Stimulated activated CD8-positive, alpha-beta memory T cell treated with anti-CD3 and anti-CD28 coated beads, Interleukin-12 subunit alpha, Interleukin-12 subunit beta, amount 100 ng/mL, for 24 hours (primary cell): ENCODE measurements around the gene MAMDC2.

Source experiments
- DNase-seq: peaks from one replicate; pipeline ENCODE4 v3.0.0-alpha.2; 2020; ENCODE audit errors: extremely low read depth

Gene MAMDC2

GRCh38 chr9:70133253-70134208 is 89.9 kb downstream of the MAMDC2 start:
- DNase-seq = no peak

- DNase-seq = no peak
Measured at GRCh38 chr9:70134360-70134759, 90.7 kb downstream of the MAMDC2 start.

- DNase-seq = no peak
Measured at GRCh38 chr9:70135176-70135575, 91.5 kb downstream of the MAMDC2 start.

GRCh38 chr9:70136632-70137031 is 93.0 kb downstream of the MAMDC2 start:
- no peak for DNase-seq

GRCh38 chr9:70137577-70137976 is 93.9 kb downstream of the MAMDC2 start:
- no peak for DNase-seq

GRCh38 chr9:70142101-70142500 is 98.5 kb downstream of the MAMDC2 start:
- no peak for DNase-seq

- no peak for DNase-seq
Measured at GRCh38 chr9:70143394-70144130, 99.9 kb downstream of the MAMDC2 start.

GRCh38 chr9:70144131-70144503 is 100.5 kb downstream of the MAMDC2 start:
- DNase-seq = no peak

- DNase-seq = no peak
Measured at GRCh38 chr9:70145981-70146380, 102.3 kb downstream of the MAMDC2 start.

- no peak for DNase-seq
Measured at GRCh38 chr9:70147196-70147595, 103.5 kb downstream of the MAMDC2 start.

GRCh38 chr9:70147651-70148050 is 104.0 kb downstream of the MAMDC2 start:
- no peak for DNase-seq

- no peak for DNase-seq
Measured at GRCh38 chr9:70152350-70152749, 108.7 kb downstream of the MAMDC2 start.

GRCh38 chr9:70156729-70157128 is 113.1 kb downstream of the MAMDC2 start:
- no peak for DNase-seq

GRCh38 chr9:70159630-70160029 is 116.0 kb downstream of the MAMDC2 start:
- no peak for DNase-seq

GRCh38 chr9:70160686-70161600 is 117.3 kb downstream of the MAMDC2 start:
- no peak for DNase-seq

- no peak for DNase-seq
Measured at GRCh38 chr9:70165006-70165602, 121.5 kb downstream of the MAMDC2 start.

- DNase-seq = no peak
Measured at GRCh38 chr9:70168521-70168920, 124.9 kb downstream of the MAMDC2 start.

- DNase-seq = no peak
Measured at GRCh38 chr9:70169222-70169621, 125.6 kb downstream of the MAMDC2 start.

GRCh38 chr9:70170151-70170790 is 126.6 kb downstream of the MAMDC2 start:
- no peak for DNase-seq

- no peak for DNase-seq
Measured at GRCh38 chr9:70172532-70172931, 128.9 kb downstream of the MAMDC2 start.

- DNase-seq = no peak
Measured at GRCh38 chr9:70177121-70177520, 133.5 kb downstream of the MAMDC2 start.
